Fibroblast of gingiva (primary cell): ENCODE results near the gene URAD.
"Not testable (repeated sequence)": the region's sequence is repeated elsewhere in the genome, so short reads cannot be mapped to it uniquely, and the experiment has no call there.

Experiments used
- DNase-seq: peaks from one replicate; pipeline ENCODE4 v3.0.0-alpha.2; 2011; ENCODE audit warnings: low read depth

The URAD gene

DNA sequence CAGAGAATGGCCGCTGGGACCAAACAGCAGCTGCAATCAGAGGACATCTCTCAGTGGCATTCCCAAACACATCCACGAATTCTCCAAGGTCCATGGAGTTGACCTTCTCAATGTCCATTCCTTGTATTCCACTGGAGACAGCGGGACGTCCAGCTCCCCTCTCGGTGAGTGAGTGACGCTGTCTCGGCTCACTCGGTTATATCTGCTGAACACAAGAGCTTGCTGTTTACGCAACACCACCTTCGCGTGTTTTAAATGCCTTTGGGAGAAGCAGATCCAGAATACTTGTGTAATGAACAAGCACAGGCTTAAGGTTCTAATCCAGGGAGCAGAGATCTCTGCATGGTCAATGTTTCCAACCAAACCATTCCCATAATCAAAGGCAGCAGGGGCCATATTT lies at the start of gene URAD:
URAD (minus strand) TSS at position 174 of the 400 bp plus-strand sequence; CDS start at position 118, 56 bp downstream.
- no peak for DNase-seq

DNA sequence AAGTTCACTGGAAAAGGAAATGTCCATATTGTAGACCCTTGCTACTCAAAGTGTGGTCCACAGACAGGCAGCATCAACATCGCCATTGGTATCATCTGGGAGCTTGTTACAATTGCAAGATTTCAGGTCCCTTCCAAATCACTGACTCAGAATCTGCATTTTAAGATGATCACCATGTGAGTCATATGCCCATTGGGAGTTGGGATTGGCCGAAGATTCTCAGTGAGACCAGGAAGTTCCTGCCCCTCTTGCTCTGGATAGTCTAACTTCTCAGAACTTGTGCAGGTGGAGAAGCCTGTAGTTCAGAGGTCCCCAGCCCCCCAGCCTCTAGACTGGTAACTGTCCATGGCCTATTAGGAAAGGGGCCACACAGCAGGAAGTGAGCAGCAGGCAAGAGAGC lies 48.9 kb upstream of the URAD start:
- no peak for DNase-seq

DNA sequence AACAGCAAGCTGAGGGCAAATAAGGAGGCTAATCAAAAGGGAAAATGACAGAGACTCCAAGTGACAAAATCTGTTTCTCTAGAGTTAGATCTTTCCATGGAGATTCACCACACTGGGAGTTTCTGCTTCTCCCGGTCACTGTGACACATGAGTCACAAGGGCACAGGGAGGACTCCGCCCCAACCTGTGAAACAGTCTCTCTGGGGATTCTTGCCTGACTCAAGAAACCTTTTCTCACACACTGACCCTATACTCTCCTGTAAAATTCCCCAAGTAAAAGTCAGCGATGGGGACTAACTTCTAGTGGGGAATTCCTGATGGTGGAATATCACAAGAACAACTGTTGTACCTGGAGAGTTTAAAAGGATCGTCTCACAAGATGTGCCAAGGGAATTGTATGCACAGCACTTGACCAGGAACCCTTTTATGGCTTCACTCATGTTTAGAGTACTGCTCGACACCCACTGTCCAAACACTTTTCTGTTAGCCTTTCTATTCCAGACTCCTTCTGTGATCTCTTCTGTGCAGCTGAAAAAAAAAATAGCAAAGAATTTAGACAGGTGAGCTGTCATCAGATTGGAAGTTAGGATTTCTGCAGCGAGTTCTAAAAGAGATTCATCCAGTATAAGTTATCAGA lies 46.8 kb upstream of the URAD start:
- DNase-seq, result no peak

DNA sequence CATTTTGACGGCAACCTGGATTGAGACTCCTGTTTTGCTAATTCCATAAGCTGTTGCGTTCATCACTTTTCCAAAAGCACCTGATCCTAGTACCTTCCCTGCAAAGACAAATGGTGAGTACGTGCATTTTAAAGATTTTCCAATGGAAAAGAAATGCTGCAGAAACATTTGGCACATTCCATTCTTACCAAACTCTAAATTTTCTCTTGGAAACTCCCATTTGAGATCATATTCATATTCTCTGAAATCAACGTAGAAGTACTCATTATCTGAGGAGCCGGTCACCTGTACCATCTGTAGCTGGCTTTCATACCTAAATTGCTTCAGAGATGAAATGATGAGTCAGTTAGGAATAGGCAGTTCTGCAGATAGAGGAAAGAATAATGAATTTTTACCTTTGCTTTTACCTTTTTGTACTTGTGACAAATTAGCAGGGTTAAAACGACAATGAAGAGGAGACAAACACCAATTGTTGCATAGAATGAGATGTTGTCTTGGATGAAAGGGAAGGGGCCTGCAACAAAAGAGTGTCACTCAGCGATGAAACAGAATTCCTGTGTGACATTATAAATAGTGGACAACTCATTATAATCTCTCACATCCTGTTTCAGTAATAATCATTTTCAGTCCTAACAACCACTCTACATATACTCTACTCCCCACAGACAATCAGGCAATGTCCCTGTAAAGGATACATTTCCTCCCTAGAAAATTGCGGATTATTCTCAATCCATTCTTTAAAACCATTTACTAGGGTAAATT lies 45.6 kb upstream of the URAD start:
- DNase-seq, result no peak

DNA sequence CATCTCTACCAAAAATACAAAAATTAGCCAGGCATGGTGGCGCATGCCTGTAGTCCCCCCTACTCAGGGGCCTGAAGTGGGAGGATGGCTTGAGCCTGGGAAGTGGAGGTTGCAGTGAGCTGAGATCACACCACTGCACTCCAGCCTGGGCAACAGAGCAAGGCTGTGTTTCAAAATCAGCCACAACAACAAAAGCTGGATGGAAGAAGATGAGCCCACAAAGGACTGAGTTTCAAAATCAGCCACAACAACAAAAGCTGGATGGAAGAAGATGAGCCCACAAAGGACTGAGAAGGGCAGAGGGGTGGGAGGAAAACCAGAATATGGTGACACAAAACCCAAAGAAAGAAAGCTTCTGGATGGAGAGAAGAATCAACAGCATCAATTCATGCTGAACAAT lies 43.9 kb upstream of the URAD start:
- not testable (repeated sequence) for DNase-seq

GRCh38 chr13:28031896-28032288 lies 43.4 kb upstream of the URAD start:
- no peak for DNase-seq

- no peak for DNase-seq
Observed at GRCh38 chr13:28031220-28031895, 42.9 kb upstream of the URAD start.

DNA sequence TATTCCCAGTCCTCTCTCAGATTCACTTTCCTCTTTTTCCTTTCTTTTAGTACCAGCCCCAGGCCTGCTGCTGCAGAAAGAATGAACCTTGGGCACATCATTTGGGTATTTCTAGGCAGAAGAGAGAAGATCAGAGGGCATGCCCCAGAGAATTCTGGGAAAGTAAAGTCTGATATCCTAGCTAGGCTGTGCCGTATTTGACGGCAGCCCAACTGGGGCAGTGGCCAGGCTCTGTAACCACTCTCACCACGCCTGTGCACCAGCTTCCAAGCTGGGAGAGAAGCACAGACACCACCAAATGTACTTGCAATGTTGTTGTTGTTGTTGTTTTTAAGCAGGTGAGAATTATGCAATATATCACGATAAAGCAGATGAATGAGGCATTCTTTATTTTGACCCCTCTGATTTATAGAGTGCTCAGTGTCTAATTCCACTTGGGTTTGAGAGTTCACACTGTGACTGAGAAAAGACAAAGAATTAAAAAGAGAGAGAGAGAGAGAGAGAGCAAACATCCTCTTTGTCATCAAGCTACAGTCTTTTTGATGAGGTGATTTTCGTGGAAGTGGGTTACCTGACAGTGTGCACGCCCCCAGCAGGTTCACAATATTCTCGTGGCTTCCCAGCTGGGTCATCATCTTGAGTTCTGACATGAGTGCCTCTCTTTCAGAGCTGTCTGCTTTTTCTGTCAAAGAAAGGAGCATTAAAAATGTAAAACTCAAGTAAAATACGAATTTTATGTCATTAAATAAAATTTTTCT lies 39.3 kb upstream of the URAD start:
- no peak for DNase-seq

- no peak for DNase-seq
Observed at GRCh38 chr13:28027071-28027470, 38.6 kb upstream of the URAD start.

DNA sequence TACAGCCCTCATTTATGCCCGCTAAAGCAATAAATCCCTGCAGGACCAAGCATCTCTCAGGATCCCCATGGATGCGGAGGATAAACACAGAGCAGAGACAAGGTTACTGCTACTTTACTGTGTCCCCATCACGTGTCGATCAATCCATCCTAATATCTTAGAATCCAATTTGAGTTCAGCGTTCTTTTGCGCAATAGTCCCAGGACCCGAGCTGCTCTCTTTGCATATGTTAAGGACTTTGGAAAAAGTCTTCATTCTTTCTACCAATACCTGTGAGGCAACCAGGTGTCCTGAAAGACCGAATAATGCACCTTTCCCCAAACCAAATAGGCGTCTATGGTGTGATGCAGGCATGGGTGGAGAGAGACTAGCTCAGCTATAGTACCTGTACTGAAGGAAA lies 38.0 kb upstream of the URAD start:
- DNase-seq, result no peak

DNA sequence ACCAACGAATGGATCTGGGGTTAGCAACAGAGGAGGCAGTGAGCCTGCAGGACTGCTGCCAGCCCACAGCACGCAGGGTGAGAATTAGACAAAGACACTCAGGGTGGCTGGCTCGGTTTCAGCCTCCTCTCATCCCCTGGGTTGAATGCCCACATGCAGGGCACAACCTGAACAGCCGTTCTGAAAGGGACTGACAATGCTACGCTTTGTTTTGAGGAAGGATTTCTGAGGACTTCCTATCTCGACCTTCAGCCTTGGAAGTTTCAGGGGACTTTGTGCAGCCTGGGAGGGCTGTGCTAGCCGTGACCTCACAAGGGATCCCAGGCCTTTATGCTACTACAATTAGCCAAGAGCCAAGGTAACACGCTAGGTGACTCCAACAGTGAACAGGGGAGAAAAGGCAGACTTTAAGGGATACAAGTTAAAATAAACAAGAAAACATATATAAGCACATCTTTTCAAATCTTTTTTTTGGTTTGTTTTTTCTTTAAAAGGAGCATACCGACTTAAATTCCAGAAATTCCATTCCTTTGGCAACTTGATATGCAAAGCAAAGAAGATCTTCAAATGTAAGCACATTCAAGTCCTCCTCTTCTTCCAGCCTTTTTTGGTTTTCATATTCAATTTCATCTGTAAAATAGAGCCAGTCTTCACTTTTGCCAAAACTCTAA lies 34.5 kb upstream of the URAD start:
- peak; percentile 18 for DNase-seq

GRCh38 chr13:28014301-28014700 lies 25.8 kb upstream of the URAD start:
- no peak for DNase-seq

GRCh38 chr13:28013482-28013881 lies 25.0 kb upstream of the URAD start:
- no peak for DNase-seq

- no peak for DNase-seq
Observed at GRCh38 chr13:28012896-28013295, 24.4 kb upstream of the URAD start.

- DNase-seq, result no peak
Observed at GRCh38 chr13:28012383-28012782, 23.9 kb upstream of the URAD start.

GRCh38 chr13:28010046-28010445 lies 21.6 kb upstream of the URAD start:
- DNase-seq, result no peak

DNA sequence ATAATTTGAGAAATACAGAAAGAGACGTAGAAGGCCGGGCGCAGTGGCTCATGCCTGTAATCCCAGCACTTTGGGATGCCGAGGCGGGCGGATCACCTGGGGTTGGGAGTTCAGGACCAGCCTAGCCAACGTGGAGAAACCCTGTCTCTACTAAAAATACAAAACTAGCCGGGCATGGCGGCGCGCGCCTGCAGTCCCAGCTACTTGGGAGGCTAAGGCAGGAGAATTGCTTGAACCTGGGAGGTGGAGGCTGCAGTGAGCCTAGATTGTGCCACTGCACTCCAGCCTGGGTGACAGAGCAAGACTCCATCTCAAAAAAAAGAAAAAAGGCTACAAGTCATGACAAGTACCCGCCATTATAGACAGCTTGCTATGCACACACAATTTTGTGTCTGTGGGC lies 16.5 kb upstream of the URAD start:
- DNase-seq, result not testable (repeated sequence)

DNA sequence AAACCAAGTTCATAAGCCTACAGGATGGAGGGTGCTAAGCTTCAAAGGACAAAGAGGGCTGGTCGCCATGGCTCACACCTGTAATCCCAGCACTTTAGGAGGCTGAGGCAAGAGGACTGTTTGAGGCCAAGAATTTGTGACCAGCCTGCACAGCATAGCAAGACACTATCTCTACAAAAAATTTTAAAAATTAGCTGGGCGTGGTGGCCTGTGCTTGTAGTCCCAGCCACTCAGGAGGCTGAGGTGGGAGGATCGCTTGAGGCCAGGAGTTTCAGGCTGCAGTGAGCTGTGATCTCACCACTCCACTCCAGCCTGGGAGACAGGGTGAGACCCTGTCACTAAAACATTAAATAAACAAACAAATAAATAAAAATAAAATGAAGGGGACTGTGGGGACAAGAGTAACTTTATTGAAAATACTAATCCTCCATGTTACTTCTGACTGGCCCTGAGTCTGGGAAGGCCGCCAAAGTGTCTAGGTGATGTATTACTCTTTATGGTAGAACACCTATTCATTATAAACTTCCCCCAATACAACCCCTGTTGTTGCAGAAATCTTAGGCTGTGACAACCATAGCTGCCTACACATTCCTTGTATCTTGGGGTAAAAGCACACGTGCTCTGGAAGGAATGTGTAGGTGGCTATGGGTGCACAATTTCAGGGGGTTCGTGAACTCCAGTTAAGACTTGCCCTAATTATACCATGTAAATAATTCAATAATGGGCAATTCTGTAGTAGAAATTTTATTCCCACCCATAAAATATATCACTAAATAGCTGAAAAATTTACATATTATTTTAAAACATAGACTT lies 14.6 kb upstream of the URAD start:
- DNase-seq, result no peak

GRCh38 chr13:28001837-28002473 lies 13.5 kb upstream of the URAD start:
- no peak for DNase-seq

- no peak for DNase-seq
Observed at GRCh38 chr13:28001049-28001448, 12.6 kb upstream of the URAD start.

GRCh38 chr13:28000567-28000966 lies 12.1 kb upstream of the URAD start:
- no peak for DNase-seq
